HG03469 (cell line): Measurements from ENCODE around the gene ONECUT3.

Experiments
- ATAC-seq: cut with Tn5 transposase; IDR thresholded peaks from one replicate; pipeline ENCODE4 v1.9.1; 2021; ENCODE audit warnings: mild to moderate bottlenecking, moderate library complexity, moderate number of reproducible peaks; ENCODE audit not compliant: unreplicated experiment

ONECUT3 gene

GRCh38 chr19:1767464-1767933, 14.2 kb downstream of the ONECUT3 start:
- no peak for ATAC-seq

GRCh38 chr19:1768248-1768647, 14.9 kb downstream of the ONECUT3 start:
- no peak for ATAC-seq

DNA sequence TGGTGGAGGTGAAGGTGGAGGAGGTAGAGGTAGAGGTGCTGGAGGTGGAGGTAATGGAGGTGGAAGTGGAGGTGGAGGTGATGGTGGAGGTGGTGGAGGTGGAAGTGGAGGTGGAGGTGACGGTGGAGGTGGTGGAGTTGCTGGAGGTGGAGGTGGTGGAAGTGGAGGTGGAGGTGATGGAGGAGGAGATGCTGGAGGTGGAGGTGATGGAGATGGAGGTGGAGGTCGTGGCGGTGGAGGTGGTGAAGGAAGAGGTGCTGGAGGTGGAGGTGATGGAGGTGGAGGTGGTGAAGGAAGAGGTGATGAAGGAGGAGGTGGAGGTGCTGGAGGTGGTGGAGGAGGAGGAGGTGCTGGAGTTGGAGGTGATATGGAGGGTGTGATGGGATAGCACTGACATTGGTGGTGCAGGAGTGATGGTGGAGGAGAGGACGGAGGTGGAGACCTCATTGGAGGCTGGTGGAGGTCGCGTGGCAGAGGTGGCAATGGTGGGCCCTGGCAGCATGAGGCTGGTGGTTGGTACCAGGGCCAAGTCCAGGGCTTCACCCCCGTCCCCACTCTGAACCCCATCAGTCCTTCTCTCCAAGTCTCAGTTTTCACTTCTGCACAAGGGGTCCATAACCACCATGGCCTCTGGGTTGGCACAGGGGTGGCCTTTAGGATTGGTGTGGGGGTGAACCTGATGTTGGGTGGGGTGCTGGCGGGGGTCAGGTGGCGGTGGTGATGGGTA, 15.8 kb downstream of the ONECUT3 start:
- no peak for ATAC-seq

GRCh38 chr19:1769645-1769985, 16.3 kb downstream of the ONECUT3 start:
- no peak for ATAC-seq

DNA sequence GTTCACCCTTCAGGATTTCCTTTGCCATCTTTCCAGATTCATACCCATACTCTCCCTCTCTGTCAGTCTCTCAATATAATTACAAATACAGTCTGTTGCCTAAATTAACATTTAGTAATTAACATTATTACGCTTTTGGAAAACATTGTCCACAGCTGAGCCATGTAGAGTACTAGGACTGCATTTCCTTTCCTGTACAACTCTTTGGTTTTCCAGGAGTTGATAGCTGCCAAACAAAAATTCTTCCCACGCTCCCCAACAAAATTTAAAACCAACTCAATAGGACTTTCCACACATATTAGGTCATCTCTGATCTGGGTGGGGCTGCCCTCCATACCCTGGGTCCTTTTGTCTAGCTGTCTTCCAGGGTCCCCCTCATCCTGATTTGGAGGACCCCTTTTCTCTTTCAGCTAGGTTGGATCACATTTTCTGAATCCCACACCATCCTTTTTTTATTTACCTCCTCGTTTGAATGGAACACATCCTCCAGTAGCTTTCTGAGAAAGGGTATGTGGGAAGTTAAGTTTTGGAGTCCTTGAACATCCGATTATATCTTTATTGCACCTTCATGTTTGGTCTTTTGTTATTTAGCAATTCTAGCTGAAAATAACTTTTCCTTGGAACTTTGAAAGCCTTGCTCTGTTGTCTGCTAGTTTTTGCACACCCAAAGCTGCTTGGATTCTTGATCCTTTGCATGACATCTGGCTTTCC, 17.7 kb downstream of the ONECUT3 start:
- no peak for ATAC-seq

- no peak for ATAC-seq
Observed at GRCh38 chr19:1773184-1773583, 19.9 kb downstream of the ONECUT3 start.

DNA sequence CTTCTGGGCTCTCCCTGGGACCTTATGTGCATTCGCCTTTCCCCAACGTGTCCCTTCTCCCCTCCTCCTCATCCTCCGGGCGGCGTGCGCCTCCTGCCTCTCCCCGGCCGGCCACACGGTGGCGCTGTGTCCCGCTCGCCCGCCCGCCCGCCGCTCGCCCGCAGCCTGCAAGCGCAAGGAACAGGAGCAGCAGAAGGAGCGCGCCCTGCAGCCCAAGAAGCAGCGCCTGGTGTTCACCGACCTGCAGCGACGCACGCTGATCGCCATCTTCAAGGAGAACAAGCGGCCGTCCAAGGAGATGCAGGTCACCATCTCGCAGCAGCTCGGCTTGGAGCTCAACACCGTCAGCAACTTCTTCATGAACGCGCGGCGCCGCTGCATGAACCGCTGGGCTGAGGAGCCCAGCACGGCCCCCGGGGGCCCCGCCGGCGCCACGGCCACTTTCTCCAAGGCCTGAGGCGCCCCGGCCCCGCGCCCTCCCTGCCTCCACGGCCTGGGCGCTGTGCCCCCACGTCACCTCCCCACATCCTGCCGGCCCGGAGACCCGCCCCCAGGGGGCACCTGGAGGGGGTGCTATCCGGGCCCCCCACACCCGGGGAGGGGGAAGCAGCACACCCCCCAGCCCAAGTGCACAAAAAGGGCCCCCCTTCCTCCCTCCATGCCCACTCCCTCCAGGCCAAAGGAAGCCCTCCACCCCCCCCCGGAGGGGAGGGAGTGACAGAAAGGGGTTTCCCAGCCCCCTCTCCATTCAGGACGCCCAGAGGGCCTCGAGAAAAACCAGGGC, 21.9 kb downstream of the ONECUT3 start:
- no peak for ATAC-seq

GRCh38 chr19:1775951-1776605, 22.8 kb downstream of the ONECUT3 start:
- no peak for ATAC-seq

GRCh38 chr19:1776606-1777147, 23.4 kb downstream of the ONECUT3 start:
- no peak for ATAC-seq

DNA sequence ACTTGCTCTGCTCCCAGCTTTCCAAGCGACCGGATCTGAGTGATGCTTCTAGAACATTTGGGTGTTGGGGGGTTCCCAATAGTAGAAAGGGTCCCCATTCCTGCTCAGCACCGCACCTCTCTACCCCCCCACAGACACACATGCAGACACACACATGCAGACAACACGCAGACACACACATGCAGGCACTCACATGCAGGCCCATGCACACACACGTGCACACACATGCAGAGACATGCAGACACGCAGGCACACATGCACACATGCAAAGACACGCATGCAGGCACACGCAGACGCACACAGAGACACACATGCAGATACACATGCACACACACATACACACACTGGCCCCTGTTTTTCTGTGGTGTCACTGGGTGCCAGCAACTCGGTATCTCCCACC, 23.8 kb downstream of the ONECUT3 start:
- ATAC-seq = no peak

DNA sequence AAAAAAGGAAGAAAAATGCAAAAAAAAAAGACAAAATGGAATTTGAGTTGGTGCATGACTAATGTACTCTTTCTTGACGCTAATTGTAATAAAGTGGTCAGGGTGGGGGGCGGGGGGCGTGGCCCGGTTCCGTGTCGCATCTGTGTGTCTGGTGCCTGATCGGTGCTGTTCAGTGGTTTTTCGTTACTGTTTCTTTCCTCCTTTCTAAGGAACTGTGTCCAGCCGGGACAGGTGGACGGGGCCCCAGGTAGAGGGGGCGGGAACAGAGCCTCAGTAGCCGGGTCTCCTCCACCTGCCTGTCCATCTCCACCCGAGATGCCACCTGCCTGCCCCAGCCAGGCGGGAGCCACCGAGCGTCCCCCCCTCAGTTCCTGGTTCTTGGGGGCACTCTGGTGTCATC, 26.3 kb downstream of the ONECUT3 start:
- no peak for ATAC-seq

DNA sequence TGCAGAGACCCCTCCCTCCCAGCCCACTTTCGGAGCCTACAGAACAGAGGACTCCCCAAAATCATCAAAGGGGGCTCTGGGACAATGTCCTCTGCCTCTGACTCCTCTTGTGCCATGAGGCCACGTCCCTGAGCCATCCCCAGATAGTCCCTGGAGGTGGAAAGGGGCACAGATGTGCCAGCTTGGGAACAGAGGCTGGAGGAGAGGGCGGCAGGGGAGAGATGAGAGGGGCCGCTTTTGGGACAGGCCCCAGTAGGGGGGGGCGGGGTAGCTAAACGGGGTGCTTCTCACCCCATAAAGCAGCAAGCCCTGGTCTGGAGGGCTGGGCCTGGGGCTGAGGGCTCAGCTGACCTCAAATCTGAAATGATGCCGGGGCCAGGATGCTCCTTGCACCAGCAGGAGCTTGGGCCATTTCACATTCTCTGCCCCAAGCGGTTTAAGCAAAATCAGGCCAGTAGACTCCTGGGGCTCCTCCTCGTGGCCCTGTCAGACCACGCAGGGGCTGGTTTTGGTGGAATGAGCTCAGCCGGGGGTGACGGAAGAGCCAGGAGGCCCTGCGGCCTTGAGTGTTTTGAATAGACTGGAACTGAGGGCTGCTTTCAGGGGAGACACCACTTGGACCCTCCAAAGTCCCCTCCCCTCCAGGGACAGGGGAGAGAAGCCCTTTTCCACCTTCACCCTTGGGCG, 27.1 kb downstream of the ONECUT3 start:
- ATAC-seq = no peak

DNA sequence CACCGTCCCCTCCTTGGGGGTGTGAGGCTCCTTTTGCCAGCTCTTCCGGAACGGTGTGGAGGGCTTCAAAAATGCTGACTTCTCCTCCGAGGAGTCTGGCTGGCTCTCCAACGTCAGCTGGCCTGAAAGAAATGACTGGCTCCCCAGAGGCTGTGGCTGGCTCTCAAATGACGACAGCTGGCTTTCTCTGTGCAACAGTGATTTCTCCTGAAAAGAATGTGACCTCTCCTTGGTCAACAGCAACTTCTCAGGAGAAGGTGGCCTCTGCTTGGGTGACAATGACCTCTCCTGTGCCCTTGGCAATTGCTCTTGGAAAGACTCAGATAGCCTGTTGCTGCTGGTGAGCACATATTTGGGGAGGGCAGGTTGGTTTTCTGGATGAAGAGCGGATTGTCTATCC, 29.2 kb downstream of the ONECUT3 start:
- no peak for ATAC-seq

- no peak for ATAC-seq
Observed at GRCh38 chr19:1783354-1783753, 30.0 kb downstream of the ONECUT3 start.

GRCh38 chr19:1783874-1784273, 30.6 kb downstream of the ONECUT3 start:
- ATAC-seq = no peak

- ATAC-seq = no peak
Observed at GRCh38 chr19:1785310-1785709, 32.0 kb downstream of the ONECUT3 start.

DNA sequence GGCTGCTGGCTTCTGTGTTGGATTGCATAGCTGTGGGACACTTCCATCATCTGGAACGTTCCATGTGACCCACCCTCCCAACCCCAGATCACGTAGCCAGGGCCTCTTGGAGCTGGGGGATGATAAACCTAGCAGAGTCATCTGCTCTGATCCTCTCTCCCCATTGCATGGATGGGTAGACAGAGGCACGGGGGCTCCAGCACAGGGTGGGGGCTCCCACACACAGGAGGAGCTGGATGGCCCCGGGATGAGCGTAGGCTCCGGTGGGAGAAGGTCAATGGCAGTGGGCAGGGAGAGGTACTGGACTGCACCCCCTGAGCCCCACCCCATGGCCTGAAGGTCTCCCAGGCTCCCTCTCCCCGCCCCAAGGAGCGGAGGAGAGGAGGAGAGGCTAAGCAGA, 33.4 kb downstream of the ONECUT3 start:
- ATAC-seq = no peak

DNA sequence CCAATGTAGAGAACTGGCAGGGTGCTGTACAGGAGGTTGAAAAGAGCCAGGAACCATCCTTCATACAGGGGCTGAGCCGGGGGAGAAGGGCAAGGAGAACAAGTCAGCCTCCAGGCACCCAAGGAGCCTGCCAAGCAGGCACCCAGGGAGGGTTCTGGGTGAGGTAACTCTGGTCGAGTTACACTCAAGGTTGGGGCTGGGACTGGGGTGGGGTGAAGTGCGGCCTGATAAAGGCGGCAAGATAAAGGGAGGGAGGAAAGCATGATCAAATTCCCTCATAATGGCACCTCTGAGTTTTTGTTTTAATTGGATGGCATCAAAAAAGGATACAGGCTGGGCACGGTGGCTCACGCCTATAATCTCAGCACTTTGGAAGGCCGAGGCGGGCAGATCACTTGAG, 33.8 kb downstream of the ONECUT3 start:
- no peak for ATAC-seq

GRCh38 chr19:1789261-1790041, 36.1 kb downstream of the ONECUT3 start:
- no peak for ATAC-seq
